ENCODE data around the gene ARSA. TPM values are rescaled to one million over a fixed set of nuclear protein-coding genes. Genes with fewer than 3 reads are reported as not detected.

The ARSA gene
- total and polyA plus RNA-seq, 2 of the 13 experiments (the other 11 are each of a cell fraction or from before 2014, with no cell fraction given) = 9.0 to 11.5 TPM

GRCh38 chr22:50621948-50622722 lies 5.8 kb downstream of the ARSA start (continued):
- no peak for TF ChIP-seq HNRNPH1 (optimal IDR thresholded peaks at IDR 0.05; ENCODE audit: low read depth, low read length)
- TF ChIP-seq ZNF660 (CRISPR knock-in tag; IDR thresholded peaks at IDR 0.05; ENCODE audit: borderline replicate concordance, low read depth) = no peak
- no peak for TF ChIP-seq KDM6A (CRISPR knock-in tag; IDR thresholded peaks at IDR 0.05; ENCODE audit: low read depth)
- TF ChIP-seq PITX1 (CRISPR knock-in tag; IDR thresholded peaks at IDR 0.05) = peak; percentile 25; the same call in 1 of the 2 replicates
- no peak; the same call in 1 of the 2 replicates for TF ChIP-seq ARNT2 (CRISPR knock-in tag; IDR thresholded peaks at IDR 0.05; ENCODE audit: low read depth)
- no peak for TF ChIP-seq ARNT (IDR thresholded peaks at IDR 0.05)
- TF ChIP-seq, protein P1, sequence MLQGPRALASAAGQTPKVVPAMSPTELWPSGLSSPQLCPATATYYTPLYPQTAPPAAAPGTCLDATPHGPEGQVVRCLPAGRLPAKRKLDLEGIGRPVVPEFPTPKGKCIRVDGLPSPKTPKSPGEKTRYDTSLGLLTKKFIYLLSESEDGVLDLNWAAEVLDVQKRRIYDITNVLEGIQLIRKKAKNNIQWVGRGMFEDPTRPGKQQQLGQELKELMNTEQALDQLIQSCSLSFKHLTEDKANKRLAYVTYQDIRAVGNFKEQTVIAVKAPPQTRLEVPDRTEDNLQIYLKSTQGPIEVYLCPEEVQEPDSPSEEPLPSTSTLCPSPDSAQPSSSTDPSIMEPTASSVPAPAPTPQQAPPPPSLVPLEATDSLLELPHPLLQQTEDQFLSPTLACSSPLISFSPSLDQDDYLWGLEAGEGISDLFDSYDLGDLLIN (CRISPR knock-in tag; IDR thresholded peaks at IDR 0.05; ENCODE audit: borderline replicate concordance) = no peak
- no peak for TF ChIP-seq SOX5 (CRISPR knock-in tag; IDR thresholded peaks at IDR 0.05; ENCODE audit: borderline replicate concordance)
- TF ChIP-seq ZNF34 (CRISPR knock-in tag; IDR thresholded peaks at IDR 0.05; ENCODE audit: borderline replicate concordance) = 0 out of 2 replicates have a peak, but pooled peaks have one; percentile 26
- no peak for TF ChIP-seq ZNF205 (CRISPR knock-in tag; IDR thresholded peaks at IDR 0.05)
- 0 out of 2 replicates have a peak, but pooled peaks have one; percentile 37 for TF ChIP-seq ZNF232 (CRISPR knock-in tag; IDR thresholded peaks at IDR 0.05; ENCODE audit: borderline replicate concordance)
- no peak for TF ChIP-seq YEATS2 (CRISPR knock-in tag; IDR thresholded peaks at IDR 0.05; ENCODE audit: borderline replicate concordance)
- TF ChIP-seq ZNF256 (CRISPR knock-in tag; conservative IDR thresholded peaks at IDR 0.05) = no peak
- TF ChIP-seq ZIK1 (CRISPR knock-in tag; IDR thresholded peaks at IDR 0.05; ENCODE audit: borderline replicate concordance, low read depth) = no peak
- no peak for TF ChIP-seq RNF2 (conservative IDR thresholded peaks at IDR 0.05; ENCODE audit: low read depth)
- TF ChIP-seq, protein P2, sequence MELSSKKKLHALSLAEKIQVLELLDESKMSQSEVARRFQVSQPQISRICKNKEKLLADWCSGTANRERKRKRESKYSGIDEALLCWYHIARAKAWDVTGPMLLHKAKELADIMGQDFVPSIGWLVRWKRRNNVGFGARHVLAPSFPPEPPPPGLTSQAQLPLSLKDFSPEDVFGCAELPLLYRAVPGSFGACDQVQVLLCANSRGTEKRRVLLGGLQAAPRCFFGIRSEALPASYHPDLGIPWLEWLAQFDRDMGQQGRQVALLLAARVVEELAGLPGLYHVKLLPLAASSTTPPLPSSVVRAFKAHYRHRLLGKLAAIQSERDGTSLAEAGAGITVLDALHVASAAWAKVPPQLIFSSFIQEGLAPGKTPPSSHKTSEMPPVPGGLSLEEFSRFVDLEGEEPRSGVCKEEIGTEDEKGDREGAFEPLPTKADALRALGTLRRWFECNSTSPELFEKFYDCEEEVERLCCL (CRISPR knock-in tag; IDR thresholded peaks at IDR 0.05; ENCODE audit: borderline replicate concordance) = no peak
- no peak for TF ChIP-seq ZNF281 (CRISPR knock-in tag; IDR thresholded peaks at IDR 0.05; ENCODE audit: borderline replicate concordance)
- no peak for TF ChIP-seq TARDBP (CRISPR knock-in tag; IDR thresholded peaks at IDR 0.05)
- TF ChIP-seq GABPA (IDR thresholded peaks at IDR 0.05; ENCODE audit: low read depth, low read length) = no peak
- TF ChIP-seq GABPA (CRISPR knock-in tag; IDR thresholded peaks at IDR 0.05; ENCODE audit: low read depth) = no peak
- no peak for TF ChIP-seq DR1 (CRISPR knock-in tag; IDR thresholded peaks at IDR 0.05)
- TF ChIP-seq, protein P3, sequence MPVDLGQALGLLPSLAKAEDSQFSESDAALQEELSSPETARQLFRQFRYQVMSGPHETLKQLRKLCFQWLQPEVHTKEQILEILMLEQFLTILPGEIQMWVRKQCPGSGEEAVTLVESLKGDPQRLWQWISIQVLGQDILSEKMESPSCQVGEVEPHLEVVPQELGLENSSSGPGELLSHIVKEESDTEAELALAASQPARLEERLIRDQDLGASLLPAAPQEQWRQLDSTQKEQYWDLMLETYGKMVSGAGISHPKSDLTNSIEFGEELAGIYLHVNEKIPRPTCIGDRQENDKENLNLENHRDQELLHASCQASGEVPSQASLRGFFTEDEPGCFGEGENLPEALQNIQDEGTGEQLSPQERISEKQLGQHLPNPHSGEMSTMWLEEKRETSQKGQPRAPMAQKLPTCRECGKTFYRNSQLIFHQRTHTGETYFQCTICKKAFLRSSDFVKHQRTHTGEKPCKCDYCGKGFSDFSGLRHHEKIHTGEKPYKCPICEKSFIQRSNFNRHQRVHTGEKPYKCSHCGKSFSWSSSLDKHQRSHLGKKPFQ (CRISPR knock-in tag; IDR thresholded peaks at IDR 0.05; ENCODE audit: insufficient replicate concordance) = peak; percentile 26
- no peak for TF ChIP-seq LCORL (IDR thresholded peaks at IDR 0.05)
- TF ChIP-seq LCORL (CRISPR knock-in tag; IDR thresholded peaks at IDR 0.05) = no peak
- no peak for TF ChIP-seq SCMH1 (CRISPR knock-in tag; IDR thresholded peaks at IDR 0.05; ENCODE audit: borderline replicate concordance)

Measured in HepG2 (cell line).